Measurements from ENCODE around the gene TMEM176A.
A peak's percentile ranks its signal among the peaks of the same experiment; 100 is the strongest.

Gene TMEM176A

GRCh38 chr7:150842018-150842417, 41.4 kb downstream of the TMEM176A start:
- WGBS, 2 donors (ENCODE audit: extremely low coverage in 2 of 2, insufficient read length in 2 of 2, insufficient replicate concordance in 1 of 2): no CpG with 5 or more reads among the region's 3 CpGs
- no peak overlapping the region for H3K4me2 ChIP-seq (ENCODE audit: insufficient read depth, low read length, poor library complexity, severe bottlenecking)

GRCh38 chr7:150842716-150843115, 42.1 kb downstream of the TMEM176A start:
- no CpG with 5 or more reads among the region's 4 CpGs for WGBS, 2 donors (ENCODE audit: extremely low coverage in 2 of 2, insufficient read length in 2 of 2, insufficient replicate concordance in 1 of 2)
- H2BK120ac ChIP-seq (ENCODE audit: low read depth, low read length): no peak overlapping the region

More at GRCh38 chr7:150842018-150842417, 41.4 kb downstream of the TMEM176A start:
- no peaks in the 10 kb centered on the region for H3K79me1 ChIP-seq (ENCODE audit: low read depth, low read length)
- no peak for DNase-seq (ENCODE audit: low spot score)
- peak overlapping the region; percentile 15 for H2AK5ac ChIP-seq (ENCODE audit: low read depth, low read length)
- H3K27ac ChIP-seq (replicated peaks; ENCODE audit: low read length): no peak overlapping the region
- H3K23ac ChIP-seq (ENCODE audit: low read depth, low read length, poor library complexity): no peak overlapping the region
- no peak overlapping the region for H2AFZ ChIP-seq (ENCODE audit: low read length)
- no peak overlapping the region for H2BK12ac ChIP-seq (ENCODE audit: low read length)
- peaks cover 0 to 19% (median 0%) of the 10 kb centered on the region in 3 experiments for H3K27me3 ChIP-seq (ENCODE audit: control insufficient read depth in 3 of 3, insufficient read depth in 3 of 3, low read depth in 1 of 3, low read length in 3 of 3)
- H2BK120ac ChIP-seq (ENCODE audit: low read depth, low read length): no peak overlapping the region
- peak overlapping the region in 1 of 2 donors; percentile 22 for H3K4me3 ChIP-seq (ENCODE audit: low read length in 2 of 2)
- H4K91ac ChIP-seq (ENCODE audit: low read depth, low read length, poor library complexity): no peak overlapping the region
- no peak overlapping the region for H3K14ac ChIP-seq (ENCODE audit: low read length)
- H3K9me3 ChIP-seq (replicated peaks in 1 of 2; ENCODE audit: control insufficient read depth in 2 of 2, insufficient read depth in 1 of 2, low read depth in 1 of 2, low read length in 2 of 2): no peaks in the 10 kb centered on the region
- H2BK15ac ChIP-seq (ENCODE audit: low read length): no peak overlapping the region
- no peak overlapping the region for H2BK5ac ChIP-seq (ENCODE audit: low read length)
- no peak overlapping the region for H3K9ac ChIP-seq (ENCODE audit: low read depth, low read length, poor library complexity)
- H3K4ac ChIP-seq (ENCODE audit: low read length): no peak overlapping the region
- H3K36me3 ChIP-seq (replicated peaks in 1 of 2; ENCODE audit: control insufficient read depth in 2 of 2, insufficient read depth in 2 of 2, low read length in 2 of 2): no peaks in the 10 kb centered on the region
- H3K4me1 ChIP-seq (ENCODE audit: control insufficient read depth in 2 of 2, insufficient read depth in 1 of 2, low read depth in 1 of 2, low read length in 2 of 2): no peaks in the 10 kb centered on the region
- H3K18ac ChIP-seq (ENCODE audit: low read length): no peak overlapping the region
- H4K8ac ChIP-seq (ENCODE audit: low read depth, low read length): no peak overlapping the region

GRCh38 chr7:150845421-150845861, 44.9 kb downstream of the TMEM176A start:
- Histone ChIP-seq H3K79me1 (ENCODE audit: low read depth, low read length) (no peaks in the 10 kb centered on the region), H3K4me1 (ENCODE audit: control insufficient read depth in 2 of 2, insufficient read depth in 1 of 2, low read depth in 1 of 2, low read length in 2 of 2) (no peaks in the 10 kb centered on the region), H3K9me3 (replicated peaks in 1 of 2; ENCODE audit: control insufficient read depth in 2 of 2, insufficient read depth in 1 of 2, low read depth in 1 of 2, low read length in 2 of 2) (no peaks in the 10 kb centered on the region), H3K4me3 (ENCODE audit: low read length in 2 of 2) (no peak overlapping the region), H3K27ac (replicated peaks; ENCODE audit: low read length) (no peak overlapping the region), H3K14ac (ENCODE audit: low read length) (no peak overlapping the region), H3K4ac (ENCODE audit: low read length) (no peak overlapping the region), H2AFZ (ENCODE audit: low read length) (no peak overlapping the region), H3K4me2 (ENCODE audit: insufficient read depth, low read length, poor library complexity, severe bottlenecking) (no peak overlapping the region), H3K9ac (ENCODE audit: low read depth, low read length, poor library complexity) (no peak overlapping the region), H4K8ac (ENCODE audit: low read depth, low read length) (peak overlapping the region; percentile 25), H3K18ac (ENCODE audit: low read length) (peak overlapping the region; percentile 46), H3K36me3 (replicated peaks in 1 of 2; ENCODE audit: control insufficient read depth in 2 of 2, insufficient read depth in 2 of 2, low read length in 2 of 2) (no peaks in the 10 kb centered on the region), H2BK5ac (ENCODE audit: low read length) (no peak overlapping the region), H2AK5ac (ENCODE audit: low read depth, low read length) (no peak overlapping the region), H2BK120ac (ENCODE audit: low read depth, low read length) (no peak overlapping the region), H2BK15ac (ENCODE audit: low read length) (no peak overlapping the region), H2BK12ac (ENCODE audit: low read length) (no peak overlapping the region), H3K23ac (ENCODE audit: low read depth, low read length, poor library complexity) (no peak overlapping the region), H3K27me3 (ENCODE audit: control insufficient read depth in 3 of 3, insufficient read depth in 3 of 3, low read depth in 1 of 3, low read length in 3 of 3) (peaks cover 0 to 19% (median 0%) of the 10 kb centered on the region in 3 experiments), H4K91ac (ENCODE audit: low read depth, low read length, poor library complexity) (no peak overlapping the region)
- DNase-seq (ENCODE audit: low spot score): no peak
- no CpG with 5 or more reads among the region's 4 CpGs for WGBS, 2 donors (ENCODE audit: extremely low coverage in 2 of 2, insufficient read length in 2 of 2, insufficient replicate concordance in 1 of 2)

More at GRCh38 chr7:150842716-150843115, 42.1 kb downstream of the TMEM176A start:
- H2AFZ ChIP-seq (ENCODE audit: low read length): no peak overlapping the region
- no peak overlapping the region for H3K18ac ChIP-seq (ENCODE audit: low read length)
- H2BK5ac ChIP-seq (ENCODE audit: low read length): no peak overlapping the region
- H3K79me1 ChIP-seq (ENCODE audit: low read depth, low read length): no peaks in the 10 kb centered on the region
- H3K9me3 ChIP-seq (replicated peaks in 1 of 2; ENCODE audit: control insufficient read depth in 2 of 2, insufficient read depth in 1 of 2, low read depth in 1 of 2, low read length in 2 of 2): no peaks in the 10 kb centered on the region
- no peak overlapping the region for H3K4me3 ChIP-seq (ENCODE audit: low read length in 2 of 2)
- H3K4me2 ChIP-seq (ENCODE audit: insufficient read depth, low read length, poor library complexity, severe bottlenecking): no peak overlapping the region
- H3K14ac ChIP-seq (ENCODE audit: low read length): no peak overlapping the region
- no peak overlapping the region for H4K8ac ChIP-seq (ENCODE audit: low read depth, low read length)
- H2BK15ac ChIP-seq (ENCODE audit: low read length): no peak overlapping the region
- no peaks in the 10 kb centered on the region for H3K36me3 ChIP-seq (replicated peaks in 1 of 2; ENCODE audit: control insufficient read depth in 2 of 2, insufficient read depth in 2 of 2, low read length in 2 of 2)
- H3K27ac ChIP-seq (replicated peaks; ENCODE audit: low read length): no peak overlapping the region
- no peak overlapping the region for H3K23ac ChIP-seq (ENCODE audit: low read depth, low read length, poor library complexity)
- no peak overlapping the region for H3K4ac ChIP-seq (ENCODE audit: low read length)
- no peak for DNase-seq (ENCODE audit: low spot score)
- no peak overlapping the region for H2BK12ac ChIP-seq (ENCODE audit: low read length)
- no peak overlapping the region for H4K91ac ChIP-seq (ENCODE audit: low read depth, low read length, poor library complexity)
- peaks cover 0 to 19% (median 0%) of the 10 kb centered on the region in 3 experiments for H3K27me3 ChIP-seq (ENCODE audit: control insufficient read depth in 3 of 3, insufficient read depth in 3 of 3, low read depth in 1 of 3, low read length in 3 of 3)
- no peak overlapping the region for H3K9ac ChIP-seq (ENCODE audit: low read depth, low read length, poor library complexity)
- H2AK5ac ChIP-seq (ENCODE audit: low read depth, low read length): no peak overlapping the region
- H3K4me1 ChIP-seq (ENCODE audit: control insufficient read depth in 2 of 2, insufficient read depth in 1 of 2, low read depth in 1 of 2, low read length in 2 of 2): no peaks in the 10 kb centered on the region

GRCh38 chr7:150846291-150847115, 45.9 kb downstream of the TMEM176A start:
- no peak overlapping the region for H2BK120ac ChIP-seq (ENCODE audit: low read depth, low read length)
- H2AFZ ChIP-seq (ENCODE audit: low read length): no peak overlapping the region
- no peak overlapping the region for H3K4me2 ChIP-seq (ENCODE audit: insufficient read depth, low read length, poor library complexity, severe bottlenecking)
- no peak overlapping the region for H4K8ac ChIP-seq (ENCODE audit: low read depth, low read length)
- WGBS, 2 donors (ENCODE audit: extremely low coverage in 2 of 2, insufficient read length in 2 of 2, insufficient replicate concordance in 1 of 2): no CpG with 5 or more reads among the region's 14 CpGs
- H3K14ac ChIP-seq (ENCODE audit: low read length): no peak overlapping the region
- no peak overlapping the region for H3K4ac ChIP-seq (ENCODE audit: low read length)
- peak overlapping the region; percentile 20 for H3K18ac ChIP-seq (ENCODE audit: low read length)
- no peak overlapping the region for H4K91ac ChIP-seq (ENCODE audit: low read depth, low read length, poor library complexity)
- no peaks in the 10 kb centered on the region for H3K36me3 ChIP-seq (replicated peaks in 1 of 2; ENCODE audit: control insufficient read depth in 2 of 2, insufficient read depth in 2 of 2, low read length in 2 of 2)
- H3K23ac ChIP-seq (ENCODE audit: low read depth, low read length, poor library complexity): peak overlapping the region; percentile 48
- H3K9me3 ChIP-seq (replicated peaks in 1 of 2; ENCODE audit: control insufficient read depth in 2 of 2, insufficient read depth in 1 of 2, low read depth in 1 of 2, low read length in 2 of 2): no peaks in the 10 kb centered on the region
- peak overlapping the region; percentile 38 for H3K9ac ChIP-seq (ENCODE audit: low read depth, low read length, poor library complexity)
- H3K4me1 ChIP-seq (ENCODE audit: control insufficient read depth in 2 of 2, insufficient read depth in 1 of 2, low read depth in 1 of 2, low read length in 2 of 2): no peaks in the 10 kb centered on the region
- DNase-seq (ENCODE audit: low spot score): no peak
- no peak overlapping the region for H2BK5ac ChIP-seq (ENCODE audit: low read length)
- no peak overlapping the region for H2BK12ac ChIP-seq (ENCODE audit: low read length)
- no peak overlapping the region for H3K4me3 ChIP-seq (ENCODE audit: low read length in 2 of 2)
- H3K79me1 ChIP-seq (ENCODE audit: low read depth, low read length): no peaks in the 10 kb centered on the region
- peaks cover 0 to 23% (median 0%) of the 10 kb centered on the region in 3 experiments for H3K27me3 ChIP-seq (ENCODE audit: control insufficient read depth in 3 of 3, insufficient read depth in 3 of 3, low read depth in 1 of 3, low read length in 3 of 3)
- H2BK15ac ChIP-seq (ENCODE audit: low read length): no peak overlapping the region
- no peak overlapping the region for H2AK5ac ChIP-seq (ENCODE audit: low read depth, low read length)
- H3K27ac ChIP-seq (replicated peaks; ENCODE audit: low read length): no peak overlapping the region

Measured in neuronal stem cell (in vitro differentiated cells).